EH (cell line): ENCODE measurements around the gene PAX8.
A peak's percentile ranks its signal among the peaks of the same experiment; 100 is the strongest.

Source experiments
- DNase-seq: peaks from one replicate; pipeline ENCODE4 v3.0.0-alpha.2; 2015; ENCODE audit warnings: low read depth

The PAX8 gene

GRCh38 chr2:113182471-113183260 is 96.1 kb downstream of the PAX8 start:
- no peak for DNase-seq

- no peak for DNase-seq
Measured at GRCh38 chr2:113181258-113182051, 97.3 kb downstream of the PAX8 start.

- DNase-seq = no peak
Measured at GRCh38 chr2:113180131-113180946, 98.4 kb downstream of the PAX8 start.

- no peak for DNase-seq
Measured at GRCh38 chr2:113179446-113180045, 99.2 kb downstream of the PAX8 start.

- DNase-seq = no peak
Measured at GRCh38 chr2:113178891-113179290, 99.8 kb downstream of the PAX8 start.

- no peak for DNase-seq
Measured at GRCh38 chr2:113178069-113178746, 100.5 kb downstream of the PAX8 start.

- no peak for DNase-seq
Measured at GRCh38 chr2:113176696-113177355, 101.9 kb downstream of the PAX8 start.

- DNase-seq = no peak
Measured at GRCh38 chr2:113175736-113176695, 102.7 kb downstream of the PAX8 start.

GRCh38 chr2:113175042-113175628 is 103.6 kb downstream of the PAX8 start:
- DNase-seq = peak; percentile 3

- no peak for DNase-seq
Measured at GRCh38 chr2:113174376-113174750, 104.4 kb downstream of the PAX8 start.

GRCh38 chr2:113173542-113174375 is 105.0 kb downstream of the PAX8 start, which contains the start of gene PSD4:
TSS of gene PSD4 (plus strand) at chr2:113173971. CDS start at chr2:113182457, 8,486 bp downstream.
- DNase-seq = no peak

GRCh38 chr2:113172721-113173541 is 105.8 kb downstream of the PAX8 start:
- DNase-seq = no peak

- no peak for DNase-seq
Measured at GRCh38 chr2:113171334-113172075, 107.2 kb downstream of the PAX8 start.

- no peak for DNase-seq
Measured at GRCh38 chr2:113169586-113169985, 109.1 kb downstream of the PAX8 start.

GRCh38 chr2:113169002-113169530 is 109.7 kb downstream of the PAX8 start:
- no peak for DNase-seq

GRCh38 chr2:113167962-113168340 is 110.8 kb downstream of the PAX8 start:
- no peak for DNase-seq
